K562 (cell line): ENCODE measurements around the gene TIPARP. TPM values are rescaled to one million over a fixed set of nuclear protein-coding genes. Genes with fewer than 3 reads are reported as not detected.

Source experiments
- BCOR ChIP-seq: fragments of 450-650 bp; IDR thresholded peaks from 2 replicates; pipeline ENCODE4 v1.6.1; 2016
- DACH1 ChIP-seq: fragments of 450-650 bp; IDR thresholded peaks from 2 replicates; pipeline ENCODE4 v1.6.1; 2018; ENCODE audit not compliant: partially characterized antibody
- ELF1 ChIP-seq: fragments of 200-800 bp; sonication (Bioruptor generic); IDR thresholded peaks from 2 replicates; pipeline ENCODE4 v1.6.1; 2016; ENCODE audit warnings: missing genetic modification characterization, missing compliant biosample characterization
- ETV1 ChIP-seq: fragments of 450-650 bp; conservative IDR thresholded peaks from 2 replicates; pipeline ENCODE4 v1.6.1; 2016; ENCODE audit warnings: missing genetic modification characterization, control low read depth, low read depth, missing compliant biosample characterization
- LARP7 ChIP-seq: fragments of 450-650 bp; IDR thresholded peaks from 2 replicates; pipeline ENCODE4 v1.6.1; 2016
- RAD51 ChIP-seq: fragments of 450-650 bp; IDR thresholded peaks from 2 replicates; pipeline ENCODE4 v1.7.1; 2016; ENCODE audit warnings: low read depth, mild to moderate bottlenecking, borderline replicate concordance
- SREBF1 ChIP-seq: fragments of 150-350 bp; IDR thresholded peaks from 2 replicates; pipeline ENCODE4 v1.6.1; 2014; ENCODE audit warnings: antibody characterized with exemption, low read depth, low read length, borderline replicate concordance
- SRSF3 ChIP-seq: fragments of 200-400 bp; formaldehyde crosslinking; IDR thresholded peaks from 2 replicates; pipeline ENCODE4 v1.6.1; 2016; ENCODE audit warnings: mild to moderate bottlenecking, low read length, moderate library complexity; ENCODE audit not compliant: insufficient read depth
- SUPT5H ChIP-seq: fragments of 450-650 bp; IDR thresholded peaks from 2 replicates; pipeline ENCODE4 v1.6.1; 2016
- ZBTB40 ChIP-seq, 2 experiments: fragments of 450-650 bp in 1 of 2; sonication (generic) in 1 of 2; formaldehyde crosslinking in 1 of 2; IDR thresholded peaks; 2 replicates each; pipeline versions ENCODE4 v1.7.1 to v1.9.0; 2016 to 2022; ENCODE audit warnings: inconsistent platforms in 1 of 2, mild to moderate bottlenecking in 1 of 2, missing genetic modification reagents in 1 of 2
- ZBTB8A ChIP-seq: fragments of 450-650 bp; IDR thresholded peaks from 2 replicates; pipeline ENCODE4 v1.6.1; 2018; ENCODE audit warnings: mild to moderate bottlenecking, moderate library complexity; ENCODE audit not compliant: partially characterized antibody
- ZFP30 ChIP-seq: fragments of 250-450 bp; sonication (Bioruptor Pico); IDR thresholded peaks from 2 replicates; pipeline ENCODE4 v1.8.0; 2022; ENCODE audit warnings: moderate library complexity, mild to moderate bottlenecking, inconsistent platforms, borderline replicate concordance
- ZNF408 ChIP-seq: fragments of 250-450 bp; sonication (Bioruptor Pico); IDR thresholded peaks from 2 replicates; pipeline ENCODE4 v1.4.0; 2020; ENCODE audit warnings: low read depth, mild to moderate bottlenecking, moderate library complexity
- polyA plus RNA-seq, 8 experiments: library from polyadenylated mRNA; depleted of rRNA in 4 of 8; stranded (reverse) in 5 of 8; unstranded in 3 of 8; fragments of >200 nt; fragmentation: Nextera tagmentation in 2 of 8; fragmentation: Illumina TruSeq in 1 of 8; extraction: Ambion mirVana in 2 of 8; extraction: Trizol in 1 of 8; gene quantifications; 2 replicates each; pipeline versions ENCODE4 v1.2.1 to v1.2.3, GENCODE V29; 2011 to 2014; ENCODE audit warnings: inconsistent platforms in 1 of 8, missing spikeins in 1 of 8
- total RNA-seq, 7 experiments: library from RNA; depleted of rRNA in 6 of 7; stranded (reverse); fragments of >200 nt in 6 of 7; fragmentation: Illumina TruSeq in 2 of 7; extraction: Trizol in 2 of 7; gene quantifications; 2 replicates each; pipeline versions ENCODE4 v1.2.1 to v1.2.3, GENCODE V29; 2011 to 2021; ENCODE audit warnings: low replicate concordance in 1 of 7
- TF ChIP-seq, protein P1 (sequence below): sonication (generic); formaldehyde crosslinking; IDR thresholded peaks from 2 replicates; pipeline ENCODE4 v1.5.0; 2020; ENCODE audit warnings: missing genetic modification reagents
- TF ChIP-seq, protein P2 (sequence below): fragments of 250-450 bp; sonication (Bioruptor Pico); IDR thresholded peaks from 2 replicates; pipeline ENCODE4 v1.8.0; 2022; ENCODE audit warnings: inconsistent platforms

TIPARP gene
- total and polyA plus RNA-seq, 9 of the 15 experiments (the other 6 are each of a cell fraction or from before 2014, with no cell fraction given), result 2.4 to 29.4 (median 15.1) TPM

GRCh38 chr3:156681002-156681401 lies 6.6 kb downstream of the TIPARP start (continued):
- TF ChIP-seq ZBTB40 (IDR thresholded peaks at IDR 0.05), result no peak
- TF ChIP-seq ZBTB40 (CRISPR knock-in tag; IDR thresholded peaks at IDR 0.05), result no peak
- TF ChIP-seq ZFP30 (CRISPR knock-in tag), result no peak
- no peak for TF ChIP-seq BCOR
- TF ChIP-seq, protein P1, sequence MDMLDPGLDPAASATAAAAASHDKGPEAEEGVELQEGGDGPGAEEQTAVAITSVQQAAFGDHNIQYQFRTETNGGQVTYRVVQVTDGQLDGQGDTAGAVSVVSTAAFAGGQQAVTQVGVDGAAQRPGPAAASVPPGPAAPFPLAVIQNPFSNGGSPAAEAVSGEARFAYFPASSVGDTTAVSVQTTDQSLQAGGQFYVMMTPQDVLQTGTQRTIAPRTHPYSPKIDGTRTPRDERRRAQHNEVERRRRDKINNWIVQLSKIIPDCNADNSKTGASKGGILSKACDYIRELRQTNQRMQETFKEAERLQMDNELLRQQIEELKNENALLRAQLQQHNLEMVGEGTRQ (CRISPR knock-in tag), result no peak
- no peak for TF ChIP-seq ZBTB8A
- no peak for TF ChIP-seq RAD51
- peak; percentile 74 for TF ChIP-seq ELF1
- no peak for TF ChIP-seq LARP7
- TF ChIP-seq SRSF3, result no peak
- TF ChIP-seq, protein P2, sequence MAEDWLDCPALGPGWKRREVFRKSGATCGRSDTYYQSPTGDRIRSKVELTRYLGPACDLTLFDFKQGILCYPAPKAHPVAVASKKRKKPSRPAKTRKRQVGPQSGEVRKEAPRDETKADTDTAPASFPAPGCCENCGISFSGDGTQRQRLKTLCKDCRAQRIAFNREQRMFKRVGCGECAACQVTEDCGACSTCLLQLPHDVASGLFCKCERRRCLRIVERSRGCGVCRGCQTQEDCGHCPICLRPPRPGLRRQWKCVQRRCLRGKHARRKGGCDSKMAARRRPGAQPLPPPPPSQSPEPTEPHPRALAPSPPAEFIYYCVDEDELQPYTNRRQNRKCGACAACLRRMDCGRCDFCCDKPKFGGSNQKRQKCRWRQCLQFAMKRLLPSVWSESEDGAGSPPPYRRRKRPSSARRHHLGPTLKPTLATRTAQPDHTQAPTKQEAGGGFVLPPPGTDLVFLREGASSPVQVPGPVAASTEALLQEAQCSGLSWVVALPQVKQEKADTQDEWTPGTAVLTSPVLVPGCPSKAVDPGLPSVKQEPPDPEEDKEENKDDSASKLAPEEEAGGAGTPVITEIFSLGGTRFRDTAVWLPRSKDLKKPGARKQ (CRISPR knock-in tag), result no peak
- no peak for TF ChIP-seq SUPT5H
- TF ChIP-seq ETV1 (tag), result peak; percentile 30; the same call in 1 of the 2 replicates
- no peak for TF ChIP-seq ZNF408 (CRISPR knock-in tag)
- TF ChIP-seq DACH1, result no peak
- no peak for TF ChIP-seq SREBF1
